HCT116 (cell line): ENCODE results near the gene MYO1E. TPM values are rescaled to one million over a fixed set of nuclear protein-coding genes. Genes with fewer than 3 reads are reported as not detected.

Source experiments
- ATAC-seq: fragments of 200-7000 bp; cut with Tn5 transposase; 2 replicates; pipeline ENCODE4 v1.9.1; 2020; ENCODE audit warnings: mild to moderate bottlenecking, moderate library complexity
- BruUV-seq: library from RNA; stranded (reverse); fragments of 400-500 nt; replicated peaks from 2 replicates; lab custom pipeline; 2021; lab: Mats Ljungman, UMichigan
- CTCF ChIA-PET: fragments of 300-600 bp; sonication (Branson Sonifier 250); formaldehyde crosslinking; loops from one replicate; lab custom pipeline; 2021; ENCODE audit warnings: antibody characterized with exemption; lab: Charles Lee
- POLR2A ChIA-PET: fragments of 300-600, 350-600 bp; sonication (Branson Sonifier 250); formaldehyde crosslinking; loops from one replicate; lab custom pipeline; 2021; ENCODE audit warnings: antibody characterized with exemption; lab: Charles Lee
- RAD21 ChIA-PET, 2 experiments: fragments of 300-600 bp; sonication (Branson Sonifier 250); formaldehyde crosslinking; loops; one replicate each; lab custom pipeline; 2023; ENCODE audit warnings: low total read pairs in 2 of 2; ENCODE audit not compliant: uncharacterized antibody in 2 of 2, unreplicated experiment in 2 of 2, low non-redundant PET in 1 of 2; lab: Charles Lee
- DNase-seq: peaks from one replicate; pipeline ENCODE4 v3.0.0-alpha.2; 2010; ENCODE audit warnings: low read depth, low spot score
- H2AFZ ChIP-seq: fragments of 200-600 bp; shearing (Covaris generic), sonication (generic); 2 replicates; pipeline ENCODE4 v1.6.1; 2017; ENCODE audit warnings: low read depth, mixed run types, mixed read lengths, antibody characterized with exemption, low read length; ENCODE audit not compliant: poor library complexity, severe bottlenecking
- H3K27ac ChIP-seq: 2 replicates; pipeline ENCODE4 v1.5.1; 2012; ENCODE audit warnings: low read depth, low read length
- H3K27me3 ChIP-seq: fragments of 200-600 bp; sonication (generic); 2 replicates; pipeline ENCODE4 v1.6.1; 2016; ENCODE audit warnings: mixed run types, low read length, mixed read lengths; ENCODE audit not compliant: insufficient read depth
- H3K36me3 ChIP-seq, 2 experiments: fragments of 200-500 bp in 1 of 2; fragments of 200-600 bp in 1 of 2; sonication (Bioruptor generic) in 1 of 2; sonication (generic) in 1 of 2; 2 replicates each; pipeline versions ENCODE4 v1.5.1 to v1.6.1; 2014 to 2016; ENCODE audit warnings: low read length in 2 of 2, inconsistent platforms in 1 of 2, mixed read lengths in 1 of 2, mixed run types in 1 of 2; ENCODE audit not compliant: insufficient read depth in 2 of 2, control insufficient read depth in 1 of 2
- H3K4me1 ChIP-seq, 2 experiments: fragments of 200-600 bp in 1 of 2; sonication (generic) in 1 of 2; 2 replicates each; pipeline versions ENCODE4 v1.5.1 to v1.6.1; 2012 to 2017; ENCODE audit warnings: low read length in 2 of 2, inconsistent platforms in 1 of 2, mild to moderate bottlenecking in 1 of 2, mixed read lengths in 1 of 2, mixed run types in 1 of 2, moderate library complexity in 1 of 2; ENCODE audit not compliant: insufficient read depth in 2 of 2, control insufficient read depth in 1 of 2
- H3K4me2 ChIP-seq: fragments of 200-600 bp; sonication (generic); 2 replicates; pipeline ENCODE4 v1.6.1; 2017; ENCODE audit warnings: mixed run types, low read length, mixed read lengths
- H3K4me3 ChIP-seq, 2 experiments: fragments of 200-600 bp in 1 of 2; sonication (generic) in 1 of 2; replicated peaks in 1 of 2; 2 replicates each; pipeline ENCODE4 v1.5.1; 2011 to 2016; ENCODE audit warnings: low read length in 2 of 2, control low read depth in 1 of 2, low read depth in 1 of 2, mild to moderate bottlenecking in 1 of 2, mixed read lengths in 1 of 2, mixed run types in 1 of 2
- H3K79me2 ChIP-seq: fragments of 200-600 bp; sonication (generic); 2 replicates; pipeline ENCODE4 v1.6.1; 2017; ENCODE audit warnings: mild to moderate bottlenecking, mixed run types, low read length, moderate library complexity, mixed read lengths; ENCODE audit not compliant: insufficient read depth
- H3K9ac ChIP-seq: fragments of 200-600 bp; sonication (generic); 2 replicates; pipeline ENCODE4 v1.6.1; 2016; ENCODE audit warnings: low read length, mixed read lengths
- H3K9me2 ChIP-seq: fragments of 200-600 bp; sonication (generic), shearing (Covaris generic); 2 replicates; pipeline ENCODE4 v1.6.1; 2017; ENCODE audit warnings: mixed run types, mild to moderate bottlenecking, moderate library complexity; ENCODE audit not compliant: insufficient read depth
- H3K9me3 ChIP-seq, 2 experiments: fragments of 200-500 bp in 1 of 2; fragments of 200-600 bp in 1 of 2; sonication (Bioruptor generic) in 1 of 2; sonication (generic) in 1 of 2; 2 replicates each; pipeline ENCODE4 v1.6.1; 2014 to 2017; ENCODE audit warnings: low read length in 2 of 2, mixed read lengths in 2 of 2, inconsistent platforms in 1 of 2, low read depth in 1 of 2, mild to moderate bottlenecking in 1 of 2, mixed run types in 1 of 2, moderate library complexity in 1 of 2; ENCODE audit not compliant: control insufficient read depth in 1 of 2, insufficient read depth in 1 of 2
- H4K20me1 ChIP-seq: fragments of 200-600 bp; sonication (generic), shearing (Covaris generic); 2 replicates; pipeline ENCODE4 v1.6.1; 2017; ENCODE audit warnings: mixed run types, mild to moderate bottlenecking, moderate library complexity; ENCODE audit not compliant: insufficient read depth
- CBX3 ChIP-seq: IDR thresholded peaks from 2 replicates; pipeline ENCODE4 v1.6.1; 2012; ENCODE audit warnings: low read depth
- CTCF ChIP-seq, 3 experiments: fragments of 200-600 bp in 1 of 3; sonication (generic) in 1 of 3; IDR thresholded peaks in 2 of 3; conservative IDR thresholded peaks in 1 of 3; 2 replicates each; pipeline ENCODE4 v1.5.1; 2012 to 2017; ENCODE audit warnings: low read depth in 2 of 3, low read length in 2 of 3, antibody characterized with exemption in 1 of 3, borderline replicate concordance in 1 of 3, control low read depth in 1 of 3, mild to moderate bottlenecking in 1 of 3, mixed read lengths in 1 of 3, mixed run types in 1 of 3, moderate library complexity in 1 of 3; ENCODE audit not compliant: insufficient read depth in 1 of 3
- EGR1 ChIP-seq: IDR thresholded peaks from 2 replicates; pipeline ENCODE4 v1.6.1; 2012; ENCODE audit warnings: low read depth
- EZH2phosphoT487 ChIP-seq: fragments of 200-600 bp; IDR thresholded peaks from 2 replicates; pipeline ENCODE4 v1.6.1; 2018; ENCODE audit warnings: antibody characterized with exemption, borderline replicate concordance
- FOSL1 ChIP-seq: IDR thresholded peaks from 2 replicates; pipeline ENCODE4 v1.6.1; 2012; ENCODE audit warnings: low read depth
- JUND ChIP-seq: IDR thresholded peaks from 2 replicates; pipeline ENCODE4 v1.6.1; 2012
- MAX ChIP-seq: IDR thresholded peaks from 2 replicates; pipeline ENCODE4 v1.6.1; 2012
- RAD21 ChIP-seq: IDR thresholded peaks from 2 replicates; pipeline ENCODE4 v1.6.1; 2012; ENCODE audit warnings: low read depth, mild to moderate bottlenecking
- SIN3A ChIP-seq: IDR thresholded peaks from 2 replicates; pipeline ENCODE4 v1.6.1; 2012; ENCODE audit warnings: low read depth
- SP1 ChIP-seq: IDR thresholded peaks from 2 replicates; pipeline ENCODE4 v1.6.1; 2012; ENCODE audit warnings: low read depth
- SRF ChIP-seq: IDR thresholded peaks from 2 replicates; pipeline ENCODE4 v1.6.1; 2012; ENCODE audit warnings: low read depth
- YY1 ChIP-seq: IDR thresholded peaks from 2 replicates; pipeline ENCODE4 v1.6.1; 2011; ENCODE audit warnings: low read length, low read depth, moderate library complexity, mild to moderate bottlenecking; ENCODE audit not compliant: insufficient replicate concordance; ENCODE audit errors: extremely low read depth
- ZBTB33 ChIP-seq: IDR thresholded peaks from 2 replicates; pipeline ENCODE4 v1.6.1; 2011; ENCODE audit warnings: mild to moderate bottlenecking, low read length, moderate library complexity; ENCODE audit not compliant: insufficient replicate concordance; ENCODE audit errors: extremely low read depth
- ZNF274 ChIP-seq: fragments of 200-500 bp; sonication (Bioruptor generic); IDR thresholded peaks from 2 replicates; pipeline ENCODE4 v1.6.1; 2014; ENCODE audit warnings: mild to moderate bottlenecking, low read depth, low read length, inconsistent platforms
- intact Hi-C: fragments of 100-400 bp; cut with micrococcal nuclease; formaldehyde crosslinking; loops from 2 replicates; pipeline ENCODE4 v1.10.0; 2022
- total RNA-seq: library from RNA; stranded (reverse); gene quantifications from one replicate; pipeline ENCODE4 v1.2.1, GENCODE V29; 2021; ENCODE audit not compliant: unreplicated experiment

MYO1E gene
- total RNA-seq, 1 experiment from 2014 or later, result 182 TPM

GRCh38 chr15:59194639-59195325, 177.9 kb downstream of the MYO1E start:
- no peaks in the 10 kb centered on the region for H4K20me1 ChIP-seq
- no peak for TF ChIP-seq EZH2phosphoT487
- ChIA-PET RAD21 (no interaction called here), CTCF (no interaction called here), POLR2A (no interaction called here)
- H3K9ac ChIP-seq, result no peak overlapping the region
- H3K79me2 ChIP-seq, result no peaks in the 10 kb centered on the region
- H3K27me3 ChIP-seq, result no peaks in the 10 kb centered on the region
- H3K9me3 ChIP-seq, result no peaks in the 10 kb centered on the region
- no peak overlapping the region for H3K27ac ChIP-seq
- no peak overlapping the region for H2AFZ ChIP-seq
- no TSS peak for BruUV-seq
- no peak overlapping the region for H3K4me3 ChIP-seq
- peaks cover 11 to 20% of the 10 kb centered on the region in 2 experiments; a peak in 3 of 4 replicates for H3K36me3 ChIP-seq
- DNase-seq (no peak), ATAC-seq (no peak)
- H3K4me1 ChIP-seq, result peaks cover 9 to 28% of the 10 kb centered on the region in 2 experiments
- no peak overlapping the region for H3K4me2 ChIP-seq
- intact Hi-C loops, result no loop called here
- no peaks in the 10 kb centered on the region for H3K9me2 ChIP-seq

- CTCF ChIA-PET, result no interaction called here
- RAD21 ChIA-PET, result no interaction called here
- peak overlapping the region; percentile 74 for H3K4me2 ChIP-seq
- peak overlapping the region in 1 of 2 experiments; percentile 36; a peak in 2 of 4 replicates for H3K4me3 ChIP-seq
- H3K79me2 ChIP-seq, result no peaks in the 10 kb centered on the region
- no peaks in the 10 kb centered on the region for H4K20me1 ChIP-seq
- H3K9ac ChIP-seq, result peak overlapping the region; percentile 49
- no TSS peak for BruUV-seq
- peak overlapping the region; percentile 35; the same call in 1 of the 2 replicates for H3K27ac ChIP-seq
- intact Hi-C loops, result no loop called here
- H3K36me3 ChIP-seq, result peaks cover 9 to 29% of the 10 kb centered on the region in 2 experiments; a peak in 3 of 4 replicates
- no peaks in the 10 kb centered on the region for H3K27me3 ChIP-seq
- no peak overlapping the region for H2AFZ ChIP-seq
- ATAC-seq (peak; percentile 87), DNase-seq (peak; percentile 55)
- no peaks in the 10 kb centered on the region for H3K9me3 ChIP-seq
- POLR2A ChIA-PET, result no interaction called here
- peaks cover 6 to 26% of the 10 kb centered on the region in 2 experiments for H3K4me1 ChIP-seq
- H3K9me2 ChIP-seq, result no peaks in the 10 kb centered on the region
- TF ChIP-seq ZBTB33 (no peak), ZNF274 (no peak), SIN3A (no peak), SP1 (peak; percentile 44), EZH2phosphoT487 (no peak), FOSL1 (peak; percentile 36; the same call in 1 of the 2 replicates), CTCF (IDR thresholded peaks at IDR 0.05 in 2 of 3, conservative IDR thresholded peaks at IDR 0.05 in 1 of 3; ENCODE audit: borderline replicate concordance in 1 of 3, insufficient read depth in 1 of 3, low read depth in 2 of 3, low read length in 2 of 3) (no peak), CBX3 (no peak), YY1 (no peak), JUND (peak; percentile 32; the same call in 1 of the 2 replicates), MAX (no peak), RAD21 (0 out of 2 replicates have a peak, but pooled peaks have one; percentile 3), SRF (no peak), EGR1 (no peak)
Observed at GRCh38 chr15:59191855-59192237, 180.8 kb downstream of the MYO1E start.
